ENCODE measurements around the gene OR6P1.

GRCh38 chr1:158604968-158605367 lies 34.6 kb upstream of the OR6P1 start, which contains the start of gene OR10Z1:
- TF ChIP-seq CTCF (IDR thresholded peaks at IDR 0.05) (no peak), POLR2AphosphoS5 (IDR thresholded peaks at IDR 0.05; ENCODE audit: insufficient read depth in 1 of 2, low read depth in 1 of 2) (no peak)
